ENCODE results near the gene FAM120C.

The FAM120C gene

DNA sequence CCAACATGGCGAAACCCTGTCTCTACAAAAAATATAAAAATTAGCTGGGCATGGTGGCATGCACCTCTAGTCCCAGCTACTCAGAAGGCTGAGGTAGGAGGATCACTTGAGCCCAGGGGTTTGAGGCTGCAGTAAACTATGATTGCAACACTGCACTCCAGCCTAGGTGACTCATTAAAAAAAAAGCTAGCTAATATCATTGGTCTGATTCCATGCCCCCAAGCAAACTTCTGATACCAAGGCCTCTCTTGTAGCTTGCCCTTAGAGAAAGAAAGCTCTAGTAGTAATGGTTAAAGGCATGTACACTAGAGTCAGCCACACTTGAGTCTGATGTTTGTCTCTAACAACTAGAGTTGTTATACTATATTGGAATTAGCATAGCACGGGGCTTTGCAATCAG, 106.2 kb downstream of the FAM120C start:
- Histone ChIP-seq H3K9me3 (replicated peaks; ENCODE audit: insufficient read depth, low read length) (no peaks in the 10 kb centered on the region), H3F3A (ENCODE audit: insufficient read depth, low read length) (no peaks in the 10 kb centered on the region), H3K27ac (ENCODE audit: low read length) (no peak overlapping the region), H4K20me1 (ENCODE audit: insufficient read depth, low read length) (no peaks in the 10 kb centered on the region), H3K79me2 (ENCODE audit: low read length) (no peaks in the 10 kb centered on the region), H2AFZ (ENCODE audit: low read length) (no peak overlapping the region), H3K36me3 (replicated peaks; ENCODE audit: insufficient read depth, low read length) (no peaks in the 10 kb centered on the region), H3K4me1 (ENCODE audit: low read length) (no peaks in the 10 kb centered on the region), H3K9me2 (replicated peaks; ENCODE audit: insufficient read depth, low read length) (no peaks in the 10 kb centered on the region), H3K9ac (ENCODE audit: low read length) (no peak overlapping the region), H3K4me3 (ENCODE audit: low read length) (no peak overlapping the region), H3K27me3 (replicated peaks; ENCODE audit: insufficient read depth, low read length) (no peaks in the 10 kb centered on the region), H3K4me2 (ENCODE audit: low read depth, low read length) (no peak overlapping the region)
- no peak for TF ChIP-seq EZH2phosphoT487 (IDR thresholded peaks at IDR 0.05; ENCODE audit: low read length)
- TF ChIP-seq, protein P1, sequence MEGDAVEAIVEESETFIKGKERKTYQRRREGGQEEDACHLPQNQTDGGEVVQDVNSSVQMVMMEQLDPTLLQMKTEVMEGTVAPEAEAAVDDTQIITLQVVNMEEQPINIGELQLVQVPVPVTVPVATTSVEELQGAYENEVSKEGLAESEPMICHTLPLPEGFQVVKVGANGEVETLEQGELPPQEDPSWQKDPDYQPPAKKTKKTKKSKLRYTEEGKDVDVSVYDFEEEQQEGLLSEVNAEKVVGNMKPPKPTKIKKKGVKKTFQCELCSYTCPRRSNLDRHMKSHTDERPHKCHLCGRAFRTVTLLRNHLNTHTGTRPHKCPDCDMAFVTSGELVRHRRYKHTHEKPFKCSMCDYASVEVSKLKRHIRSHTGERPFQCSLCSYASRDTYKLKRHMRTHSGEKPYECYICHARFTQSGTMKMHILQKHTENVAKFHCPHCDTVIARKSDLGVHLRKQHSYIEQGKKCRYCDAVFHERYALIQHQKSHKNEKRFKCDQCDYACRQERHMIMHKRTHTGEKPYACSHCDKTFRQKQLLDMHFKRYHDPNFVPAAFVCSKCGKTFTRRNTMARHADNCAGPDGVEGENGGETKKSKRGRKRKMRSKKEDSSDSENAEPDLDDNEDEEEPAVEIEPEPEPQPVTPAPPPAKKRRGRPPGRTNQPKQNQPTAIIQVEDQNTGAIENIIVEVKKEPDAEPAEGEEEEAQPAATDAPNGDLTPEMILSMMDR (IDR thresholded peaks at IDR 0.05; ENCODE audit: low read length): no peak
- TF ChIP-seq EZH2 (optimal IDR thresholded peaks at IDR 0.05; ENCODE audit: low read depth, low read length): no peak
- DNase-seq: no peak

DNA sequence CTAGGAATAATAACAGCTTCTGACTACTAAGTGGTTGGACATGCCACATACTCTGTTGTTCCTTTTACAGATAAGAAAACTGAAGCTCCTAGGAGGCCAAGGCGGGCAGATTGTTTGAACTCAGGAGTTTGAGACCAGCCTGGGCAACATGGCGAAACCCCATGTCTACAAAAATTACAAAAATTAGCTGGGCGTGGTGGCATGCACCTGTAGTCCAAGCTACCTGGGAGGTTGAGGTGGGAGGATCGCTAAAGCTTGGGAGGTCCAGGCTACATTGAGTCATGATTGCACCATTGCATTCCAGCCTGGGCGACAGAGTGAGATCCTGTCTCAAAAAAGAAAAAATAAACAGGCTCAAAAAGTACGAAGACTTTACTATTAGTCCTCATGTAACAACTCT, 108.2 kb downstream of the FAM120C start:
- Histone ChIP-seq H3K4me2 (ENCODE audit: low read depth, low read length) (no peak overlapping the region), H3K9ac (ENCODE audit: low read length) (no peak overlapping the region), H3K4me3 (ENCODE audit: low read length) (no peak overlapping the region), H3K27me3 (replicated peaks; ENCODE audit: insufficient read depth, low read length) (no peaks in the 10 kb centered on the region), H3K79me2 (ENCODE audit: low read length) (no peaks in the 10 kb centered on the region), H3K36me3 (replicated peaks; ENCODE audit: insufficient read depth, low read length) (no peaks in the 10 kb centered on the region), H3F3A (ENCODE audit: insufficient read depth, low read length) (no peaks in the 10 kb centered on the region), H3K4me1 (ENCODE audit: low read length) (no peaks in the 10 kb centered on the region), H3K27ac (ENCODE audit: low read length) (no peak overlapping the region), H4K20me1 (ENCODE audit: insufficient read depth, low read length) (no peaks in the 10 kb centered on the region), H2AFZ (ENCODE audit: low read length) (no peak overlapping the region), H3K9me3 (replicated peaks; ENCODE audit: insufficient read depth, low read length) (no peaks in the 10 kb centered on the region), H3K9me2 (replicated peaks; ENCODE audit: insufficient read depth, low read length) (no peaks in the 10 kb centered on the region)
- no peak for TF ChIP-seq EZH2 (optimal IDR thresholded peaks at IDR 0.05; ENCODE audit: low read depth, low read length)
- TF ChIP-seq, protein P1 (IDR thresholded peaks at IDR 0.05; ENCODE audit: low read length): no peak
- TF ChIP-seq EZH2phosphoT487 (IDR thresholded peaks at IDR 0.05; ENCODE audit: low read length): no peak
- no peak for DNase-seq

DNA sequence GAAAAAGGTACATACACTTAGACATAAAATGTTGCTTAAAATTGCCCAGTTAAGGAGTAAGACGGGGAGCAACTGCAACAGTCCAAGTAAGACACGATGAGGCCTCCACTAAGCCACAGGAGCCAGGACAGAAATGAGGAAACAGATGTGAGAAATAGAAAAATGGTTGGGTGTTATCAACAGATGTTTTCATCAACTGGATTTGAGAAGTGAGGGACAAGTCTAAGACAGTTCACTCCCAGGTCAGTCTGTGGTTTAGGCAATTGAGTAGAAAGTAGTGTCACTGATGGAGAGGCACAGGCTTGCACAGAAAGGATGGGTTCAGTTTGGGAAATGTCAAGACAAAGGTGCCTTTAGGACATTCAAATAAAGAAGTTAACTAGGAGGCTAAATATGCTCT, 115.3 kb downstream of the FAM120C start:
- H3K27me3 ChIP-seq (replicated peaks; ENCODE audit: insufficient read depth, low read length): no peaks in the 10 kb centered on the region
- H3K79me2 ChIP-seq (ENCODE audit: low read length): no peaks in the 10 kb centered on the region
- no peak overlapping the region for H3K4me3 ChIP-seq (ENCODE audit: low read length)
- no peak overlapping the region for H3K9ac ChIP-seq (ENCODE audit: low read length)
- H3K27ac ChIP-seq (ENCODE audit: low read length): no peak overlapping the region
- H3K9me3 ChIP-seq (replicated peaks; ENCODE audit: insufficient read depth, low read length): no peaks in the 10 kb centered on the region
- no peaks in the 10 kb centered on the region for H3K9me2 ChIP-seq (replicated peaks; ENCODE audit: insufficient read depth, low read length)
- H3K4me1 ChIP-seq (ENCODE audit: low read length): no peaks in the 10 kb centered on the region
- H3K36me3 ChIP-seq (replicated peaks; ENCODE audit: insufficient read depth, low read length): no peaks in the 10 kb centered on the region
- H3K4me2 ChIP-seq (ENCODE audit: low read depth, low read length): no peak overlapping the region
- H2AFZ ChIP-seq (ENCODE audit: low read length): no peak overlapping the region
- TF ChIP-seq EZH2 (optimal IDR thresholded peaks at IDR 0.05; ENCODE audit: low read depth, low read length): no peak
- TF ChIP-seq EZH2phosphoT487 (IDR thresholded peaks at IDR 0.05; ENCODE audit: low read length): no peak
- TF ChIP-seq, protein P1 (IDR thresholded peaks at IDR 0.05; ENCODE audit: low read length): no peak
- no peak for DNase-seq
- H4K20me1 ChIP-seq (ENCODE audit: insufficient read depth, low read length): no peaks in the 10 kb centered on the region
- no peaks in the 10 kb centered on the region for H3F3A ChIP-seq (ENCODE audit: insufficient read depth, low read length)

Measured in MM.1S (cell line).